K562 (cell line): ENCODE results near the gene SCAPER.

Source experiments
- ETS1 ChIP-seq: conservative IDR thresholded peaks from 2 replicates; pipeline ENCODE4 v1.6.1; 2011; ENCODE audit warnings: low read depth, mild to moderate bottlenecking, low read length; ENCODE audit not compliant: control insufficient read depth
- LARP7 ChIP-seq: fragments of 450-650 bp; IDR thresholded peaks from 2 replicates; pipeline ENCODE4 v1.6.1; 2016
- MYC ChIP-seq, 2 experiments: fragments of 250-450 bp in 1 of 2; sonication (Bioruptor Pico) in 1 of 2; IDR thresholded peaks; 2 replicates each; pipeline versions ENCODE4 v1.5.1 to v1.6.1; 2012 to 2021; ENCODE audit warnings: low read depth in 2 of 2, borderline replicate concordance in 1 of 2, improper control_type of control experiment in 1 of 2, low read length in 1 of 2, mild to moderate bottlenecking in 1 of 2, moderate library complexity in 1 of 2
- POLR2A ChIP-seq: fragments of 450-650 bp; conservative IDR thresholded peaks from 2 replicates; pipeline ENCODE4 v1.6.1; 2016
- RB1 ChIP-seq: fragments of 450-650 bp; IDR thresholded peaks from 2 replicates; pipeline ENCODE4 v1.6.1; 2017; ENCODE audit warnings: low read depth, mild to moderate bottlenecking
- TAF1 ChIP-seq: IDR thresholded peaks from 2 replicates; pipeline ENCODE4 v1.6.1; 2011; ENCODE audit warnings: mild to moderate bottlenecking, low read length, moderate library complexity; ENCODE audit not compliant: insufficient read depth, control insufficient read depth, severe bottlenecking; ENCODE audit errors: extremely low read depth
- ZNF124 ChIP-seq: sonication (generic); formaldehyde crosslinking; IDR thresholded peaks from 2 replicates; pipeline ENCODE4 v1.8.1; 2022; ENCODE audit warnings: missing genetic modification reagents
- ZZZ3 ChIP-seq: fragments of 450-650 bp; IDR thresholded peaks from 2 replicates; pipeline ENCODE4 v1.6.1; 2016; ENCODE audit warnings: antibody characterized with exemption, mild to moderate bottlenecking, moderate library complexity
- TF ChIP-seq, protein P1 (sequence below), 2 experiments: fragments of 450-650 bp; formaldehyde crosslinking in 1 of 2; IDR thresholded peaks; 2 replicates each; pipeline versions ENCODE4 v1.4.0 to v1.6.1; 2014 to 2020; ENCODE audit warnings: mild to moderate bottlenecking in 2 of 2, borderline replicate concordance in 1 of 2, low read depth in 1 of 2
- TF ChIP-seq, protein P2 (sequence below): fragments of 450-650 bp; formaldehyde crosslinking; IDR thresholded peaks from 2 replicates; pipeline ENCODE4 v1.4.0; 2020; ENCODE audit warnings: mild to moderate bottlenecking, moderate library complexity

DNA sequence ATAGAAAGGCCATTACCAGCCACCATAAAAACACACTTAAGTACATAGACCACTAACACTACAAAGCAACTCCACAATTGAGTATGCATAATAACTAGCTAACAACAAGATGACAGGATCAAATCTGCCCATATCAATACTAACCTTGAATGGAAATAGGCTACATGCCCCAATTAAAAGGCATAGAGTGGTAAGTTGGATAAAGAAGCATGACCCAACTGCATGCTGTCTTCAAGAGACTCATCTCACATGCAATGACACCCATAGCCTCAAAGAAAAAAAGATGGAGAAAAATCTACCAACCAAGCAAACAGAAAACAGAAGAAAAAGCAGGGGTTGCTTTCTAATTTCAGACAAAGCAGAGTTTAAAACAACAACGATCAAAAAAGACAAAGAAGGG is 349.9 kb downstream of the SCAPER start:
- TF ChIP-seq, protein P1, sequence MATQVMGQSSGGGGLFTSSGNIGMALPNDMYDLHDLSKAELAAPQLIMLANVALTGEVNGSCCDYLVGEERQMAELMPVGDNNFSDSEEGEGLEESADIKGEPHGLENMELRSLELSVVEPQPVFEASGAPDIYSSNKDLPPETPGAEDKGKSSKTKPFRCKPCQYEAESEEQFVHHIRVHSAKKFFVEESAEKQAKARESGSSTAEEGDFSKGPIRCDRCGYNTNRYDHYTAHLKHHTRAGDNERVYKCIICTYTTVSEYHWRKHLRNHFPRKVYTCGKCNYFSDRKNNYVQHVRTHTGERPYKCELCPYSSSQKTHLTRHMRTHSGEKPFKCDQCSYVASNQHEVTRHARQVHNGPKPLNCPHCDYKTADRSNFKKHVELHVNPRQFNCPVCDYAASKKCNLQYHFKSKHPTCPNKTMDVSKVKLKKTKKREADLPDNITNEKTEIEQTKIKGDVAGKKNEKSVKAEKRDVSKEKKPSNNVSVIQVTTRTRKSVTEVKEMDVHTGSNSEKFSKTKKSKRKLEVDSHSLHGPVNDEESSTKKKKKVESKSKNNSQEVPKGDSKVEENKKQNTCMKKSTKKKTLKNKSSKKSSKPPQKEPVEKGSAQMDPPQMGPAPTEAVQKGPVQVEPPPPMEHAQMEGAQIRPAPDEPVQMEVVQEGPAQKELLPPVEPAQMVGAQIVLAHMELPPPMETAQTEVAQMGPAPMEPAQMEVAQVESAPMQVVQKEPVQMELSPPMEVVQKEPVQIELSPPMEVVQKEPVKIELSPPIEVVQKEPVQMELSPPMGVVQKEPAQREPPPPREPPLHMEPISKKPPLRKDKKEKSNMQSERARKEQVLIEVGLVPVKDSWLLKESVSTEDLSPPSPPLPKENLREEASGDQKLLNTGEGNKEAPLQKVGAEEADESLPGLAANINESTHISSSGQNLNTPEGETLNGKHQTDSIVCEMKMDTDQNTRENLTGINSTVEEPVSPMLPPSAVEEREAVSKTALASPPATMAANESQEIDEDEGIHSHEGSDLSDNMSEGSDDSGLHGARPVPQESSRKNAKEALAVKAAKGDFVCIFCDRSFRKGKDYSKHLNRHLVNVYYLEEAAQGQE (IDR thresholded peaks at IDR 0.05; ENCODE audit: borderline replicate concordance): no peak
- TF ChIP-seq, protein P1 (CRISPR knock-in tag; IDR thresholded peaks at IDR 0.05; ENCODE audit: low read depth): no peak
- TF ChIP-seq ZNF124 (CRISPR knock-in tag) (no peak), ZZZ3 (no peak), LARP7 (no peak), RB1 (no peak), POLR2A (no peak), ETS1 (no peak), MYC (IDR thresholded peaks at IDR 0.05; ENCODE audit: low read depth, low read length) (no peak), MYC (CRISPR knock-in tag; IDR thresholded peaks at IDR 0.05; ENCODE audit: borderline replicate concordance, low read depth) (no peak), TAF1 (no peak)
- TF ChIP-seq, protein P2, sequence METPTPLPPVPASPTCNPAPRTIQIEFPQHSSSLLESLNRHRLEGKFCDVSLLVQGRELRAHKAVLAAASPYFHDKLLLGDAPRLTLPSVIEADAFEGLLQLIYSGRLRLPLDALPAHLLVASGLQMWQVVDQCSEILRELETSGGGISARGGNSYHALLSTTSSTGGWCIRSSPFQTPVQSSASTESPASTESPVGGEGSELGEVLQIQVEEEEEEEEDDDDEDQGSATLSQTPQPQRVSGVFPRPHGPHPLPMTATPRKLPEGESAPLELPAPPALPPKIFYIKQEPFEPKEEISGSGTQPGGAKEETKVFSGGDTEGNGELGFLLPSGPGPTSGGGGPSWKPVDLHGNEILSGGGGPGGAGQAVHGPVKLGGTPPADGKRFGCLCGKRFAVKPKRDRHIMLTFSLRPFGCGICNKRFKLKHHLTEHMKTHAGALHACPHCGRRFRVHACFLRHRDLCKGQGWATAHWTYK (CRISPR knock-in tag): no peak
